Measurements from ENCODE around the gene MAP3K21. TPM values are rescaled to one million over a fixed set of nuclear protein-coding genes. Genes with fewer than 3 reads are reported as not detected.

The MAP3K21 gene
- total RNA-seq, 4 donors from 2014 or later: 0.07 to 0.31 TPM; not detected in 2

- Histone ChIP-seq H3K27me3 (peaks cover 10 to 28% (median 11%) of the 10 kb centered on the region in 3 donors), H3K4me1 (no peaks in the 10 kb centered on the region), H3K9me3 (no peaks in the 10 kb centered on the region), H3K36me3 (no peaks in the 10 kb centered on the region), H3K4me3 (peak overlapping the region; percentile 45 to 52 (median 50)), H3K27ac (no peak overlapping the region)
- in situ Hi-C loops (cut with MboI; ENCODE audit: low sequenced_read_pairs in 4 of 4) (no loop called here), intact Hi-C loops (cut with DNase I; ENCODE audit: low total_unique reads) (no loop called here)
- DNase-seq: peak; percentile 35 to 48
- TF ChIP-seq CTCF (IDR thresholded peaks at IDR 0.05 in 4 of 5, conservative IDR thresholded peaks at IDR 0.05 in 1 of 5): no peak
- no peak for TF ChIP-seq POLR2A (IDR thresholded peaks at IDR 0.05)
- peak in 1 of 2 donors; percentile 30 for ATAC-seq
These were observed 493 bp upstream of the MAP3K21 start for GRCh38 chr1:233326811-233327650.

- H3K9me3 ChIP-seq: no peaks in the 10 kb centered on the region
- TF ChIP-seq POLR2A (IDR thresholded peaks at IDR 0.05) (no peak), CTCF (IDR thresholded peaks at IDR 0.05 in 4 of 5, conservative IDR thresholded peaks at IDR 0.05 in 1 of 5) (no peak)
- ATAC-seq (no peak), DNase-seq (no peak)
- H3K36me3 ChIP-seq: no peaks in the 10 kb centered on the region
- in situ Hi-C loops (cut with MboI; ENCODE audit: low sequenced_read_pairs in 4 of 4): no loop called here
- H3K4me1 ChIP-seq: no peaks in the 10 kb centered on the region
- no peak overlapping the region for H3K27ac ChIP-seq
- intact Hi-C loops (cut with DNase I; ENCODE audit: low total_unique reads): no loop called here
- H3K27me3 ChIP-seq: peaks cover 10 to 28% (median 11%) of the 10 kb centered on the region in 3 donors
- peak overlapping the region; percentile 45 to 56 (median 50) for H3K4me3 ChIP-seq
These were observed 808 bp downstream of the MAP3K21 start for GRCh38 chr1:233328142-233328921.

GRCh38 chr1:233331676-233332519 lies 4.4 kb downstream of the MAP3K21 start:
- Histone ChIP-seq H3K36me3 (no peaks in the 10 kb centered on the region), H3K9me3 (no peaks in the 10 kb centered on the region), H3K27ac (no peak overlapping the region), H3K4me1 (no peaks in the 10 kb centered on the region), H3K4me3 (no peak overlapping the region), H3K27me3 (peaks cover 10 to 15% (median 11%) of the 10 kb centered on the region in 3 donors)
- no peak for ATAC-seq
- no peak for DNase-seq
- in situ Hi-C loops (cut with MboI; ENCODE audit: low sequenced_read_pairs in 4 of 4): no loop called here
- intact Hi-C loops (cut with DNase I; ENCODE audit: low total_unique reads): no loop called here
- TF ChIP-seq CTCF (IDR thresholded peaks at IDR 0.05 in 4 of 5, conservative IDR thresholded peaks at IDR 0.05 in 1 of 5) (no peak), POLR2A (IDR thresholded peaks at IDR 0.05) (no peak)

GRCh38 chr1:233333086-233333485 lies 5.6 kb downstream of the MAP3K21 start:
- ATAC-seq (no peak), DNase-seq (no peak)
- Histone ChIP-seq H3K4me1 (no peaks in the 10 kb centered on the region), H3K27me3 (peaks cover 10 to 11% (median 11%) of the 10 kb centered on the region in 3 donors), H3K4me3 (no peak overlapping the region), H3K27ac (no peak overlapping the region), H3K36me3 (no peaks in the 10 kb centered on the region), H3K9me3 (no peaks in the 10 kb centered on the region)
- TF ChIP-seq CTCF (IDR thresholded peaks at IDR 0.05 in 4 of 5, conservative IDR thresholded peaks at IDR 0.05 in 1 of 5): no peak
- intact Hi-C loops (cut with DNase I; ENCODE audit: low total_unique reads) (no loop called here), in situ Hi-C loops (cut with MboI; ENCODE audit: low sequenced_read_pairs in 4 of 4) (no loop called here)

Data from gastrocnemius medialis (tissue), 4 donors.